Measurements from ENCODE around the gene CDC42EP4.

CDC42EP4 gene

DNA sequence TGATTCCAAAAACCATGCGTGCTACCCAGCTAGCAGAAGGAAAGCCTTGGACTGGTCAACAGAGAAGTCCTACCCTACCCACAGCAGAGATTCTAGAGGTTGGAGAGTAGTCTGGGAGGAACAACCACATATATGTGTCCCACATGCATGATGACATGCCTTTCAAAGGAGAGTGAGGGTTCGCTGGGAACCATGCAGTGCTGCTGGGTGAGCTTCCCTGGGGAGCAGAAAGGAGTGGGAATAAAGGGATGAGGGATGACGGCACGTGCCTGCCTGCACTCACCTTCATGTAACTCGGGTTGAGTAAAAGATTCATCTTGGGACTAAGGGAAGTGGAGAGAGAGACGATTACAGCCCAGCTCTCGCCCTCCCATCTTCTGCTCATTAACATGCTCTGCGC, 59.9 kb downstream of the CDC42EP4 start:
- no peak overlapping the region for H3K27ac ChIP-seq (ENCODE audit: low read length)
- DNase-seq (ENCODE audit: low read depth, low spot score): no peak
- no CpG with 5 or more reads among the region's 8 CpGs for WGBS (ENCODE audit: insufficient coverage, insufficient read length)
- 0 out of 2 replicates have a peak, but pooled peaks cover 2% of the 10 kb centered on the region for H3K4me1 ChIP-seq (ENCODE audit: control insufficient read depth, insufficient read depth, low read length)
- no peaks in the 10 kb centered on the region for H3K9me3 ChIP-seq (ENCODE audit: control insufficient read depth, insufficient read depth, low read length)
- no peaks in the 10 kb centered on the region for H3K27me3 ChIP-seq (ENCODE audit: control insufficient read depth, insufficient read depth, low read length)
- peaks cover 6% of the 10 kb centered on the region; the same call in 1 of the 2 replicates for H3K36me3 ChIP-seq (ENCODE audit: control insufficient read depth, insufficient read depth, low read length)
- no peak overlapping the region for H3K4me3 ChIP-seq (ENCODE audit: low read length)

- Histone ChIP-seq H3K4me1 (ENCODE audit: control insufficient read depth, insufficient read depth, low read length) (0 out of 2 replicates have a peak, but pooled peaks cover 1% of the 10 kb centered on the region), H3K36me3 (ENCODE audit: control insufficient read depth, insufficient read depth, low read length) (peaks cover 6% of the 10 kb centered on the region; the same call in 1 of the 2 replicates), H3K27me3 (ENCODE audit: control insufficient read depth, insufficient read depth, low read length) (no peaks in the 10 kb centered on the region), H3K9me3 (ENCODE audit: control insufficient read depth, insufficient read depth, low read length) (no peaks in the 10 kb centered on the region), H3K27ac (ENCODE audit: low read length) (no peak overlapping the region), H3K4me3 (ENCODE audit: low read length) (no peak overlapping the region)
- no peak for DNase-seq (ENCODE audit: low read depth, low spot score)
- no CpG with 5 or more reads among the region's 10 CpGs for WGBS (ENCODE audit: insufficient coverage, insufficient read length)
Observed at GRCh38 chr17:73250851-73251640, 60.8 kb downstream of the CDC42EP4 start.

DNA sequence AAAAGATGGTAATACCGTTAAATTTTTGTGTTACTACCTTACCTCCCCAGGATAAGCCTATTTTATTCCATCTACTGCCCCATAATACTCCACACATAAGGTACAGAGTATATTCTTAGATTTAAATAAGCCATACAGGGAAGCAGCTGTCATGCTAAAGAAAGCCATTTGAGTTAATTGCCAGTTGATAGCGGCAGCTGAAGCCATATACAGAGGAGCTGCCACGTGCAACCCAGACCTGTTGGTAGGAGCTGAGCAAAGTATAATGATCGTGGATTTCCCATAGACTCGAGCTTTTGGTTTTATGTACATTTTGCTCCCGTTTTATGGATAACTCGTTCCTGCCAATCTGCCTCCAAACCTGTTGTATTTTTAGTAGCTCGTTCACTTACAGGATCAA, 62.1 kb downstream of the CDC42EP4 start:
- Histone ChIP-seq H3K4me3 (ENCODE audit: low read length) (no peak overlapping the region), H3K4me1 (ENCODE audit: control insufficient read depth, insufficient read depth, low read length) (0 out of 2 replicates have a peak, but pooled peaks cover 1% of the 10 kb centered on the region), H3K36me3 (ENCODE audit: control insufficient read depth, insufficient read depth, low read length) (peaks cover 6% of the 10 kb centered on the region; the same call in 1 of the 2 replicates), H3K27ac (ENCODE audit: low read length) (no peak overlapping the region), H3K27me3 (ENCODE audit: control insufficient read depth, insufficient read depth, low read length) (no peaks in the 10 kb centered on the region), H3K9me3 (ENCODE audit: control insufficient read depth, insufficient read depth, low read length) (no peaks in the 10 kb centered on the region)
- no peak for DNase-seq (ENCODE audit: low read depth, low spot score)
- no CpG with 5 or more reads among the region's 8 CpGs for WGBS (ENCODE audit: insufficient coverage, insufficient read length)

DNA sequence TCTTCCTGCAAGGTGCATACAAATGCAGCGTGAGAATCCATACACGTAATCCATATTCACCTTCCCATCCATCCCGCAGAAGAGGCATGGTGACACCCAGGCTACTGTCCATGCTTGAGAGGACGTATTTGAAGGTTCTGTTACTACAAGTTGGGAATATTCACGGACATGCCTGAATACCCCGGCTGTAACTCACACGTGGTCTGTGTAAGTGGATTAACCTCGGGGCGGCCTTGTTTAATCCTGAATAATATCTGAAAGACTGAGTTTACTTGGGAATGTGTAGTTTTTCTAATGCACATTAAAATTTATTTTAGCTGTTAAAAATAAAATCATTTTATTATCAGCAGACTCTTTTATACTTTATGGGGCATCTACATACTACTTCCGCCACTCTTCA, 63.3 kb downstream of the CDC42EP4 start:
- H3K27ac ChIP-seq (ENCODE audit: low read length): no peak overlapping the region
- H3K9me3 ChIP-seq (ENCODE audit: control insufficient read depth, insufficient read depth, low read length): no peaks in the 10 kb centered on the region
- H3K27me3 ChIP-seq (ENCODE audit: control insufficient read depth, insufficient read depth, low read length): no peaks in the 10 kb centered on the region
- peaks cover 6% of the 10 kb centered on the region; the same call in 1 of the 2 replicates for H3K36me3 ChIP-seq (ENCODE audit: control insufficient read depth, insufficient read depth, low read length)
- DNase-seq (ENCODE audit: low read depth, low spot score): no peak
- no CpG with 5 or more reads among the region's 10 CpGs for WGBS (ENCODE audit: insufficient coverage, insufficient read length)
- H3K4me3 ChIP-seq (ENCODE audit: low read length): no peak overlapping the region
- H3K4me1 ChIP-seq (ENCODE audit: control insufficient read depth, insufficient read depth, low read length): 0 out of 2 replicates have a peak, but pooled peaks cover under 1% of the 10 kb centered on the region

GRCh38 chr17:73247726-73248125, 64.1 kb downstream of the CDC42EP4 start:
- H3K9me3 ChIP-seq (ENCODE audit: control insufficient read depth, insufficient read depth, low read length): no peaks in the 10 kb centered on the region
- H3K27ac ChIP-seq (ENCODE audit: low read length): no peak overlapping the region
- H3K36me3 ChIP-seq (ENCODE audit: control insufficient read depth, insufficient read depth, low read length): peaks cover 6% of the 10 kb centered on the region; the same call in 1 of the 2 replicates
- DNase-seq (ENCODE audit: low read depth, low spot score): no peak
- no peak overlapping the region for H3K4me3 ChIP-seq (ENCODE audit: low read length)
- no CpG with 5 or more reads among the region's 2 CpGs for WGBS (ENCODE audit: insufficient coverage, insufficient read length)
- no peaks in the 10 kb centered on the region for H3K27me3 ChIP-seq (ENCODE audit: control insufficient read depth, insufficient read depth, low read length)
- H3K4me1 ChIP-seq (ENCODE audit: control insufficient read depth, insufficient read depth, low read length): no peaks in the 10 kb centered on the region

DNA sequence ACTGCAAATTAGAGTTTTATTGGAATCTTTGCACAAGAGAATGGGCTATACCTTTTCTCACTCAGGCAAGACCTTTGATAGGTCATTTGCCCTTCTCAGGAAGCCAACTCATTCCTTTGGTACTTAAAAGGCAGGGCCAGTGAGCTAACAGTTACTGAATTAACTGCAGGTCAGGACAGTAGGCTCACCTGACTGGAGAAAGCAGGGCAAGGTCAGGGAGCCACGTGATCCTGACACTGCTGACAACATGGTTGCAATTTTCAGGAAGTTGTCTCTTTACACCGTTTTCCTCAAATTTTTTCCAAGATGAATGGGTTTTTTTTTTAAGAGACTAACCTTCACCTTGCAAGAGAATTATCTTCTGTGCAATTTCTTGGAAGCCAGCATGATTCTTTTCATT, 71.2 kb downstream of the CDC42EP4 start:
- H3K36me3 ChIP-seq (ENCODE audit: control insufficient read depth, insufficient read depth, low read length): peaks cover 8% of the 10 kb centered on the region; the same call in 1 of the 2 replicates
- no peak overlapping the region for H3K27ac ChIP-seq (ENCODE audit: low read length)
- DNase-seq (ENCODE audit: low read depth, low spot score): no peak
- H3K4me1 ChIP-seq (ENCODE audit: control insufficient read depth, insufficient read depth, low read length): no peaks in the 10 kb centered on the region
- H3K27me3 ChIP-seq (ENCODE audit: control insufficient read depth, insufficient read depth, low read length): no peaks in the 10 kb centered on the region
- H3K4me3 ChIP-seq (ENCODE audit: low read length): no peak overlapping the region
- no CpG with 5 or more reads among the region's 2 CpGs for WGBS (ENCODE audit: insufficient coverage, insufficient read length)
- H3K9me3 ChIP-seq (ENCODE audit: control insufficient read depth, insufficient read depth, low read length): no peaks in the 10 kb centered on the region

DNA sequence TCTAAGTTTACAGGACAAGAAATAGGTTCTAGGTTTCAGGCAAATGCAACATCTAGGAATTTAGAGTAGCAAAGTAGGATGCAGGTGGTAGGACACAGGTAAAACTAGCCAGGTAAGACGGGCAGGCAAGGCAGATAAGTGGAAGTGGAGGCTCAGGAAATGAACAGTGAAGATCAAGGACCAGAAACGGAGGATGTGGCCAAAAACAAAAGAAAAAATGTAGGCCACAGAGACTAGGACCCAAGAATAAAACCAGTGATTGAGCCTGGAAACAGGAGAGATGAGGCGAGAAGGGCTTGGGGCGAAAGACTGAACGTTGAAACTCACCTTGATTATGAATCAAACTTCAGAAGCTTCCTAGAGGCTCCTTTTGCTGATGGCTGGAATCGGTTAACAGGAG, 74.1 kb downstream of the CDC42EP4 start:
- no peaks in the 10 kb centered on the region for H3K27me3 ChIP-seq (ENCODE audit: control insufficient read depth, insufficient read depth, low read length)
- H3K36me3 ChIP-seq (ENCODE audit: control insufficient read depth, insufficient read depth, low read length): peaks cover 8% of the 10 kb centered on the region; the same call in 1 of the 2 replicates
- H3K27ac ChIP-seq (ENCODE audit: low read length): no peak overlapping the region
- WGBS (ENCODE audit: insufficient coverage, insufficient read length): no CpG with 5 or more reads among the region's 6 CpGs
- H3K4me1 ChIP-seq (ENCODE audit: control insufficient read depth, insufficient read depth, low read length): no peaks in the 10 kb centered on the region; the same call in 1 of the 2 replicates
- no peaks in the 10 kb centered on the region for H3K9me3 ChIP-seq (ENCODE audit: control insufficient read depth, insufficient read depth, low read length)
- DNase-seq (ENCODE audit: low read depth, low spot score): no peak
- H3K4me3 ChIP-seq (ENCODE audit: low read length): no peak overlapping the region

GRCh38 chr17:73234736-73235135, 77.1 kb downstream of the CDC42EP4 start:
- Histone ChIP-seq H3K4me1 (ENCODE audit: control insufficient read depth, insufficient read depth, low read length) (no peaks in the 10 kb centered on the region; the same call in 1 of the 2 replicates), H3K36me3 (ENCODE audit: control insufficient read depth, insufficient read depth, low read length) (peaks cover 5% of the 10 kb centered on the region; the same call in 1 of the 2 replicates), H3K9me3 (ENCODE audit: control insufficient read depth, insufficient read depth, low read length) (no peaks in the 10 kb centered on the region; the same call in 1 of the 2 replicates), H3K4me3 (ENCODE audit: low read length) (no peak overlapping the region), H3K27ac (ENCODE audit: low read length) (no peak overlapping the region), H3K27me3 (ENCODE audit: control insufficient read depth, insufficient read depth, low read length) (no peaks in the 10 kb centered on the region)
- no CpG with 5 or more reads among the region's 10 CpGs for whole genome bisulfite sequencing (ENCODE audit: insufficient coverage, insufficient read length)
- no peak for DNase-seq (ENCODE audit: low read depth, low spot score)
